T-helper 2 cell (primary cell): ENCODE measurements around the gene SLC9C1.
"Not testable (repeated sequence)": the region's sequence is repeated elsewhere in the genome, so short reads cannot be mapped to it uniquely, and the experiment has no call there.

ENCODE experiments used
- DNase-seq, 5 experiments: peaks; one replicate each; pipeline versions ENCODE4 v3.0.0 to v3.0.0-alpha.2; 2012 to 2022

Gene SLC9C1

DNA sequence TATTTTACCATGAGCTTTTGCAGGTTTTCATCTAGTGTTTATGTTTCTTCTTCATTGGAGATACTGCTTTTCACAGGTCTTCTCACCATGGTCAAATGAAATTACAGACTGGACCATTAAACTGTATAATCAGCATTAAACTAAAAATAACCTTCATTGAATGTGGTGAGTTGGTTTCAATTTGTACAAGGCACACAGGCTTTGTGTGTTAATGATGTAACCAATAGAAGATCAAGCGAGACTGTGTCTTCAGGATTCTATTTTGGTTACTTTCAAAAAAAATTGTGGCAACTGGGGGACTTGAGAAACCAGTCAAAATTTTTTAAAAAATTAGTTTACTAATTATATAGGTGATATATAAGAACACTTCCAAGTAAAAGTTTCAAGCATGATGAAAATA, 106.7 kb downstream of the SLC9C1 start:
- no peak for DNase-seq

DNA sequence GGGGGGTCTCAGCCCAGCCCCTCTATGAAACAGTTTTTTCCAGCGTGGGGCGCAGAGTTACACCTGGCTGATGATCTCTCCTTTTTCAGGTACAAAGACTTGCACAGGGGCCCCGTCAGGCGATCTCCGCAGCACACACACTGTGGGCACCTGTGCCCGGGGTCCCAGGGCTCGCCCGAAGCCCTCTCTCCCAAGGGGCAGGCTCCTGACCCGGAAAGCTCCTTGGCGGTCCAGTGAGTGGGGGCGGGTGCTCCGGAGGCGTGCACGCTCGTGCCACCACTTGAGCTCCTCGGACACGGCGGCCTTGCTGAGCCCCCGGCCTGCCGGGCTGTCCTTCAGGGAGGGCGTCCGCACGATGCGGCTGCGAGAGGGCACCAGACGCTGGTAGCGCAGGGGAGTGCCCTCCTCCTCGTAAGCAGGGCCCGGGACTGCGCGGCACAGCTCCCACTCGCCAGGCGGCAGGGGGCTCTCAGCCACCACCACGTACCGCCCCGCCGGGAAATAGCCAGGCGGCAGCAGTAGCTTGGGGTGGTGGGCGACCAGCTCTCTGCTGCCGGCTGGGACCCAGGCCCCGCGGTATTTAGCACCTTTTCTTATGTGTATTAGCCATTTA, 108.5 kb downstream of the SLC9C1 start:
- not testable (repeated sequence) for DNase-seq

DNA sequence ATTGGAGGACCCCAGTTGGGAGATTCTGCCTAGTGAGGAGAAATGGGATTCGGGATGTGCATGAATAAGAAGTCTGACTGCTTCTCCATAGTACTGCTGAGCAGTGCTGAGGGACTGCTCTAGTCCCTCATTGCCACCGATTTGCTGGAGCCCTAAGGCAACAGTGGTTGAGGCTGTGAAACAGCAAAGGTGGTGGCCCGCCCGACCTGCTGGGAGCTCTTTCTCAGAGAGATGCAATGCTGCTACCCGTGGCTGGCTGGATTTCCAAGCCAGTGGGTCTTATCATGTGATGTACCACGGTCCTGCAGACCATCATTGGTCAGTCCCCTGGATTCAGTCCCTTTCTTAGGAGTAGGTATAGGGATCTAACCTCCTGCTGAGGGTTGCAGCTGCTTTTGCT, 118.4 kb downstream of the SLC9C1 start:
- DNase-seq, result no peak

DNA sequence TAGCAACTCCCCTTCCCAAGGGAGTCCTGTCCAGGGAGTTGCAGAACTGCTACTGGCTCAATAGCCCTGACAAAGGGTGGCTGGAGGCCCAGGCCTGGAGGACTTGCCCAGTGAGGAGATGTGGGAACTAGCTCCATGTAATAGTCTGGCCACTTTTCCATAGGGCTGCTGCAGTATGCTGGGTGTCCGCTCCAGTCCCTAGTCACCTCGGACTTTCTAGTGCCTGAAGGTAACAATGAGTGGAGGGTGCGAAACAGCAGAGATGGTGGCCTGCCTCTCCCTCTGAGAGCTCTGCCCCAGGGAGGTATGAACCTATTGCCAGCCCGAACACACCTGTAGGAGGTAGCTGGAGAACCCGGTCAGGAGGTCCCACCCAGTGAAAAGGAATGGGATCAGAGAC, 119.0 kb downstream of the SLC9C1 start:
- no peak for DNase-seq

DNA sequence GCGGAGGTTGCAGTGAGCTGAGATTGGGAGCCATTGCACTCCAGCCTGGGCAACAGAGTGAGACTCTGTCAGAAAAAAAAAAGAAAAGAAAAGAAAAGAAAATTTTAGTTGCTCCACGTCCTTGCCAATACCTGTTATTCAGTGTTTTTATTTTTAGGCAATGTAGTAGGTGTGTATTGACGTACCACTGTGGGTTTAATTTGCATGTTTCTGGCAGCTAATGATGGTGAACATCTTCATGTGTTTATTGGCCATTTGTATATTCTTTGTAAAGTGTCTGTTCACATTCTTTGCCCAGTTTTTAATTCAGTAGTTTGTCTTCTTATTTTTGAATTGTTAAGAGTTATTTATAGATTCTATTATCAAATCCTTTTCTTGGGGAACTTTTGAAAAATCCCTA, 122.9 kb downstream of the SLC9C1 start:
- DNase-seq, result no peak

DNA sequence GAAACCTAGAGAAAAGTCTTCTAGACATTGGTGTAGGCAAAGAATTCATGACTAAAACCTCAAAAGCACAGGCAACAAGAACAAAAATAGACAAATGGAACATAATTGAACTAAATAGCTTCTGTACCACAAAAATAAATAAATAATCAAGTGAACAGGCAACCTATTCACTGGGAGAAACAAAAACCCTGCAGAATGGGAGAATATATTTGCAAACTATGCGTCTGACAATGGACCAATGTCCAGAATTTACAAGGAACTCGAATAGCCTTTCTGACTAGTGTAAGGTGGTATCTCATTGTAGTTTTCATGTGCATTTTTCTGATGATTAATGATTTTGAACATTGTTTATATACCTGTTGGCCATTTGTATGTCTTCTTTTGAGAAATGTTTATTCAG, 124.0 kb downstream of the SLC9C1 start:
- DNase-seq, result no peak

DNA sequence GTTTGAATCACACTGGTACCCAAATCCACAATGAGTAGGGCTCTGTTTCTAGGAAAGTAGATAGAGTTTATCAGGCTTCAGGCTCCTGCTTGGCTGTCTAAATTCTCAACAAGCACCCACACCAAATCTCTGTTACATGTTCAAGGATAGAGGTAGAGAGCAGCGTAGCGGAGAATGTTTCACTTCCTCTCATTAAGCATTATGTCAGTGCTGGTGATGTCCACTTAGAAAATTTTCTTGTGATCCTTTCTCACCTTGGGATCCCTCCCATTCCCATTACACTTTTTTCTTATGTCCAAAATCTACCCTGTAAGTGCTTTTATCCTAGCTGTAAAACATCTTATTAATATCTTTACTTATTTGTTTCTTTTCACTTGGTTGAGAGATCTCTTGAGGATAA, 126.3 kb downstream of the SLC9C1 start:
- DNase-seq, result no peak

DNA sequence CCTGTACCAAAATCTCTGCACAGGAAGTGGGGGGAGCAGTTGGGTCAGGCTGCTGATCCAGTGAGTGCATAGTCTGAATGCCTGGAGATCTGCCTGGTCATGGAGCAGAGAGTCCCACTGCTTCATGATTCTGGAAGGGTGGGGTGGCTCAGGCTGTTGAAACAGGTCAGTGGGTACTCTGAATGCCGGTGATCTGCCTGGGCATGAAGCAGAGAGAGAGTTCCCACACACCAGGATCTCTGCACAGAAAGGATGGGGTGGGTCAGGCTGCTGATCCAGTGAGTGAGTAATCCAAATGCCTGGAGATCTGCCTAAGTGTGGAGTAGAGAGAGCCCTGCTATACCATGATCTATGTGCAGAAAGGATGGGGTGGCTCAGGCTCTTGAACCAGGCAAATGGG, 144.9 kb downstream of the SLC9C1 start:
- DNase-seq, result no peak

DNA sequence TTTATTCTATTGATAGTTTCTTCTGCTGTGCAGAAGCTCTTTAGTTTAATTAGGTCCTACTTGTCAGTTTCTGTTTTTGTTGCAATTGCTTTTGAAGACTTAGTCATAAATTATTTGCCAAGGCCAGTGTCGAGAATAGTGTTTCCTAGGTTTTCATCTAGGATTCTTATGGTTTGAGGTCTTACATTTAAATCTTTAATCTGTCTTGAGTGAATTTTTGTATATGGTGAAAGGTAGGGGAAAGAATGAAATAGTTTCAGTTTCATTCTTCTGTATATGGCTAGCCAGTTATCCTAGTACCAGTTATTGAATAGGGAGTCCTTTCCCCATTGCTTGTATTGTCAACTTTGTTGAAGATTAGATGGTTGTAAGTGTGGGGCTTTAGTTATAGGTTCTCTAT, 150.3 kb downstream of the SLC9C1 start:
- DNase-seq, result no peak

DNA sequence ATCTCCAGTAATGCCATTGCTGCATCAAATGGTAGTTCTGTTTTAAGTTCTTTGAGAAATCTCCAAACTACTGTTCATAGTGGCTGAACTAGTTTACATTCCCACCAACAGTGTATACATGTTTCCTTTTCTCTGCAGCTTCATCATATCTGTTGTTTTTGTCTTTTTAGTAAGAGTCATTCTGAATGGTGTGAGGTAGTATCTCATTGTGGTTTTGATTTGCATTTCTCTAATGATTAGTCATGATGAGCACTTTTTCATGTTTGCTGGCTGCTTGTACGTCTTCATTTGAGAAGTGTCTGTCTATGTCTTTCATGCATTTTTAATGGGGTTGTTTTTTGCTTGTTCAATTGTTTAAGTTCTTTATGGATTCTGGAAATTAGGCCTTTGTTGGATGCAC, 150.8 kb downstream of the SLC9C1 start:
- peak in 1 of 5 experiments; percentile 61 for DNase-seq

DNA sequence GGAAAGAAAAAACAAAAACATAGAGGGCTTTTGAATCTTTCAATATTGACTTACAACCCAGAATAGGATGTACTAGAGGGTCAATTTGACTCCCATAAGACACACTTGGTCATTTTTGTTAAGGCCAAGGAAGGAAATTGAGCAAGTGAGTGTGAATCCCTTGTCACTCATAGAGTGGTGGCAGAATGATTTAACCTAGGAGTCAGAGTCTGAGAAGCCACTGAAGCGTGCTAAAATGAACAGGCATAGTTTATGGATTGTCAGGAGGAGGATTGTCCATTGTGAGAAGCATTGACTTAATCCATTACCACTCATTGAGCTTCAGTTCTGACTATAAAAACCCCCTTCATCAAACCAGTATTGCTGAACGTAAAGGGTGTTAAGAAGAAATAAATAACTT, 152.7 kb downstream of the SLC9C1 start:
- DNase-seq, result no peak

DNA sequence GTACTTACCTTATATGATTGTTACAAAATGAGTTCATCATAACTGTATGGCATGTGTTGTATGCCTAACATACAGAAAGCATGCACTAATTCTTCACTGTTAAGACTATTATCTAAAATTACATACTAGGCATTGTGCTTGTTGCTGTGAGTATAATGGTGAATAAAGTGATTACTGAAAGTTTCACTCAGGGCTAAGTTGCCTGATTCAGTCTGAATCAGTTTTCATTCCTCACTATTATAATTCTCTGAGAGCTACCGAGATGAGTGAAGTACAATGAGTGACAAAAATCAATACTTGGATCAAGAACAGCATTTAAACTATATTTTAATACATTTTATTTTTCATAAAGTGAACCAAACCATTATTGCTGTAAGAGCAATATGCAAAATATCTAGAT, 153.4 kb downstream of the SLC9C1 start:
- DNase-seq, result no peak

DNA sequence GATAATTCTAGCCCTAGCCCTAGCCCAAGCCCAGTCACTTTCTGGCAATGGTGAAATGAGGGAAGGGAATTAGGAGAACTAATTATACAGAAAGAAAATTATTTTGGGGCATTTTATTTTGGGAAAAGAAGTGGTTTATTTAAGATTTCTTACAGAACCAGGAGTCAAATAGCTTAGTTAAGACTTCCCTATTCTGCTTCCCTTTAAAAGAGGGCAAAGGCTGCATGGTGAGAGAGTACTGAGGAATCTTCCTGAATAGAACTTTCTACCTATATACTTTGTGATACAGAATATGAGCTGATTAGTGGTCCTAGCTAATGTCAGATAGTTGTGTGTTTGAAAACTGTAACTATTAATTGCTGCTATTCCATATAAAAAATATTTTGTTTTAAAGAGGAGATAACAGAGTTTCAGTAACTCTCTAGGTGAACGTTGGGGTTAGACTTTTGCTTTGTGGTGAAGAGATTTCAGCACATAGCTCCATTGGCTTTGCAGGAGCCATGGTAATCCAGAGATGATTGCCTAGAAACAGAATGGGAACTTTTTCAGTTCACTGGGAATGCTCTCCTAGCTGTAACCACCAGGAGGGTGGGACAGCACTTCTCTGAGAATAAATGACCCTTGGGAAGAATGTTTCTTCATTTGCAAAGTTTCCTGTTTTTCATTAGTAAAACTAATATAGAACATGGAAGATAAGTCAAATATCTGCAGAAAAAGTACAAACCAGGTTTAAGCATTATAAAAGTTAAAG, 155.6 kb downstream of the SLC9C1 start:
- no peak for DNase-seq

DNA sequence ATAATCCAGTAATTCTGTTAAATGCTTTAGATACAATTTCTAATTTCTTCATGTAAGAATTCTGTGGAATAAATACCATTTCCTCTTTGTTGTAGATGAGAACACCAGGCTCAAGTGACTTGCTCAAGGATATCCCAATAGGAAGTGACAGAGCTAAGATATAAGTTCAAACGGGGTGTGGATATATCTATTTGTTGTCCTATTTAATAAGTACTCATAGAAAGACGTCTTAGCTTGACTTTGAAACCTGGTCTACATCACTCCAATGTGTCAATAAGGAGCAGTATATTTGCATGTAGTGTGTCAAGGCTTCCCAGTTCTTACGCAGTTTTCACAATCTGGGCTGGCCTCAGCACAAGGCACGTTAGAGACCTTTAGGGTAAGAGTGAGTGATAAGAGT, 156.2 kb downstream of the SLC9C1 start:
- no peak for DNase-seq

DNA sequence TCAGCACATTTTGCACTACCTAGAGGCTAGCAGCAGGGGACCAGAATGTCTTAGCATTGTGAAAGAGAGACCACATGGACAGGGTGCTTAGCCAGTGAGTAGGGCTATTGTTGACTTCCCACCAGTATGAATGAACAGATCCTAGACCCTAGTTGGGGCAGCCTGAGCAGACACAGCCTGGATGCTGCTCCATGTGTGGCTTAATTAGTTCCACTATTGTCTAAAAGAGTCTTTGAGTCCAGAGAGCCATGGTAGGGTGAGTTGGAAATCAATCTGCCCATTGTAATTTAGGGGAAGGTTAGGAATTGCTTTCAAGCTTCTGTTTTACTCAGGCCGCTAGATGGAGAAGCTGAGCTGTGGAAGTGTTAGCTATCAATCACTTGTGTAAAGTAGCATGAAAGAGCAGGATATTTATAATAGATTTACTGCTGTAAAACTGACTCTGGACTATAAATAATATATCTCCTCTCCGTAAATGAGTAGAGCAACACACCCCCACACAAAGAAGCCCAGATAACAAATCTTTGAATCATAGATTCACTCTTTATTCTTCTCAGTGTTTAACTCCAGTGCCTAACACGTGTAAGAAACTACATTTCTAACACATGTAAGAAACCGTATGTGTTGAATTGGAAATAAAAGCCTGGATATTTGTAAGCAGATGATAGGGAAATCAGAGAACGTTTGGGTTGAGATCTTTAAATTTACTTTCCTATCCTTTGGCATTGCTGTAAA, 156.9 kb downstream of the SLC9C1 start:
- peak in 1 of 5 experiments; percentile 62 for DNase-seq

DNA sequence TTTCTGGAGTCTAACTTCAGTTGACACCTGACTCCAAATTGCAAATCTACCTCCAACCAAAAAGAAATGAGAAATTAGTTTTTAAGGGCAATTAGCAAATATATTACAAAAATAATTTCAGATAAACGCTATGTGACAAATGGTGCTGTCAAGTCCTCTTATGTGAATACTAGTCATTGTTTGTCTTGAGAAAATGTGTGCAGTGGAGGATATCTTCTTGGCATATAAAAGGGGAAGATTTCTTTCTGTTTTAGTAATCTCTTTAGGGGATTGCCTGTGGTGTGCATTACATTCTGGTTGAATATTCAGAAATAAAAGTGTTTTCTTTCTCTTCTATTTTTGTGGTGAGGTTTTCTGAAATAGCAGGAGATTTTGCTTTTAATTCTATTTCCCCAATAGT, 158.0 kb downstream of the SLC9C1 start:
- no peak for DNase-seq

DNA sequence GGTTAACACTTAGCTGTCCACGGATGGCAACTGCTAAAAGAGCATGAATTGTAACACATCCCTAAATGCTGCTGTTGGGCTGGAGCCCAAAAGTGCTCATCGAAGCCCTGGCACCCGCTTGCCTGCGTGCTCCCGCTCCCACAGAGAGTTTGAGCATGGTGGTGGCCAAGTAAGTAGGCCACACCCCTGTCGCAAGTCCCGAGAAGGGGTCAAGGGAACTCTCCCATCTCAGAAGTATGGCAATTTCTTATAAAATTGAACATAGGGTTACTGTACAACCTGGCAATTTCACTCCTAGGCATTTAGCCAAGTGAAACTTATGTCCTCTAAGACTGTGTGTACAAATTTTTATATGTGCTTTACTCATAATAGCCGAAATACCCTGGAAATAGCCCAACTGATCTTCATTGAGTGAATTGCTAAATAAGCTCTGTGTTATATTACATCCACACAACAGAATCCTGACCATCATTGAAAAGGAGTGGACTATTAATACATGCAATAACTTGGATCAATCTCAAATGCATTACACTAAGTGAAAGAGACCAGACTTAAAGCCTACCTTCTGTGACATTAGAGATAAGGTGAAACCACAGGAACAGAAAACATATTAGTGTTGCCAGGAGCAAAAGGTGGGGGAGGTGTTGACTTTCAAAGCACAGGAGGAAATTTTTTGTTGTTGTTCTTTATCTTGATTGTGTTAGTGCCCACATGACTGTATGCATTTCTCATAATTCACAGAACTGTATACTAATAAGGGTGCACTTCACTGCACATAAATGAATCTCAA, 159.5 kb downstream of the SLC9C1 start:
- peak in 3 of 5 experiments; percentile 17 to 88 (median 22) for DNase-seq

DNA sequence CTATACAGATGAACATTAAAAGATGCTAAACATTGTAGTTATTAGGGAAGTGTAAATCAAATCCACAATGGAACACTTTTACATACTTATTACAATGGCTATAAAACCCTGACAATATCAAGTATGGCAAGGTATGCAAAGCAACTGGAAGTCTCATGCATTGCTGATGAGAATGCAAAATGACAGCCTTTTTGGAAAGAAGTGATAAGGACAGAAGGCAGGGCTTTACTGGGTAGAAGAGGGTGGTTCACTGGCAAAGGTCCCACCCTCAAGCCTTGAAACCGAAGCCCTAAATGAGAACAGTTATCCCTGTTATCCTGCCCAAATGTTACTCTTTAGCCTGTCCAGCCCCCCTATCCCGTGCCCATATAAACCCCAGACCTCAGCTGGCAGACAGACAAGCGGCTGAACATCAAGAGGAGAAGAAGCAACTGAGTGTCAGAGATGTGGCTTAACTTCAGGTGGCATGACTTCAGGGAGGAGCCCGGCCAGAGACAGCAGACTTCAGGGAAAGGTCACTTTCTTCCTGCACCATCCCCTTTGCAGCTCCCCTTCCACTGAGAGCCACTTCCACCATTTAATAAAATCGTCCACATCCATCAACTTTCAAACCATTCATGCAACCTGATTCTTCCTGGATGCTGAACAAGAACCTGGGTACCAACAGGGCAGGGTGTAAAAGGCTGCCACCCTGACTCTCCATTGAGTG, 160.2 kb downstream of the SLC9C1 start:
- no peak for DNase-seq

DNA sequence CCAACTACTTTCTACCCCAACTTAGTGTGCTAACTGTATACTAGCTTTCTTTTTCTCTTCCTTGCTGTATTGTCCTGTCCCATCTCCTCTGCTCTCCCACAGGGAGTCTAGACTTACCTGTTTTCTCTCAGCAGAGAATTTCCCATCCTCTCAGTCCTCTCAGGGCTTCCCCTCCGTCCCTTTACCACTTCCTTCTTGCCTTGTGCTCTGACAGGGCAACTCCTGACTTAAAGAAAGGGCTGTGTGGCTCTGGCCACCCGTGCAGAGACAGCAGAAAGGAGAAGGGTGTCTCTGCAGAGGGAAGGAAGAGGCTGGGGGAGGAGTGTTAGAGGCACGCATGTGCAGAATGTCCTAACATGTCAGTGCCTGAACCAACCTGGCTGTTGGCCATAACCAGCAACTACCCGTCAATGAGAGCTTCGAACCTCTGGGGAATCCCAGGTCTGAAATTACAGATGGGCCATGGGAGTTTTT, 161.0 kb downstream of the SLC9C1 start, which contains the start of gene GCSAM:
GCSAM (minus strand) TSS at position 274 of the 474 bp plus-strand sequence; CDS start at position 146, 128 bp downstream.
- peak in 4 of 5 experiments; percentile 30 to 90 (median 50) for DNase-seq

DNA sequence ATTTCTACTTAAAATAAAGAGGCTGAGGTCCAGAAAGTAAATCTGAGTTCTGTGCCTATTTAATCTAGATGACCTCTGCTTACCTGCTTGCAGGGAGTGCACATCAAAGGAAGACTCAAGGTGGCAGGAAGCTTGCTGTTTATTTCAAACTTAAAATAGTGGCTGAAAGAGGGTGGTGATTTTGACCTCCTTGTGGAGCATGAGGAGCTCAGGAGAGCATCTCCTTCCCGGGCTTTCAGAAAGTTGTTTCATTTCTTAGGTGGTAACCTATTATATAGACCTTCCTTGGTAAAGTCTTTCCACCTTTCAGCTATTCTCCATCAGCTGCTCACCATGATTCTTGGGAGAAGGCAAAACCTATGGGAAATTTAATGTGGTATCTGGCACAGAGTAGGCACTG, 161.5 kb downstream of the SLC9C1 start:
- no peak for DNase-seq

DNA sequence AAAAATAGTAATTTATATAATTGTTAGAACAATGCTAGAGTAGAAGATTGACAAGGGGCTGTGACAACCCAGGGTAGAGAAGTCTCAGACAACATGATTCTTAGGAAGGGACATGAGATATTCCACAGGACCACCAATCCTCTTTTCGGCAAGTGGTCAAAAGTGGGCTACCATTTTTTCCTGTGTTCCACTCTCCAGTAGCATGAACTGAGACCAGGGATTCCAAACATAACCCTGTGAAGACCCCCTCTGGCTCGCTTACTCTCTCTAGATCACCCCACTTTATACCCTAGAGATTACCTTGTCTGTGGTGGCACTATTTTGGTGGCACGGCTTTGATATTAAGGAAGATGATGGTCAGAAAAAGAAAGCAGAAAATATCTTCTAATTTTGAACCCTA, 161.9 kb downstream of the SLC9C1 start:
- DNase-seq, result no peak

DNA sequence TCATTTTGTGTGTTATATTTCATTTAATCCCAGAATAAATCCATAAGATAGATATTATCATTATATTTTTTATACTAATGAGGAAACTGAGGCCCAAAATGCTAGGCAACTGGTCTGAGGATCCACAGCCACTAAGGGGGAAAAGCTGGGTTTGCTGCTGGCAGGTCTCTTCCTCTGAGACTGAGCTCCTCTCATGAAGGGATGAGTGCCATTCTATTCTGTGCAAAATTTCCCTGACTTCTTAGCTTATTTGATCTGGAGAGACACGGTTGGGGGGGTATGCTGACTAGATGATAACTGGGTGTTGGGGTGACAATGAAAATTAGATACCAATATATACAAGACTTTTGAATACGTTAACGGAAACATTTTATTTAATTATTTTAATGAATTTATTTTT, 162.9 kb downstream of the SLC9C1 start:
- no peak for DNase-seq
